Activated CD4-positive, alpha-beta T cell treated with anti-CD3 and anti-CD28 coated beads, Interleukin-2, amount 10 ng/mL, durations not matched to agents 7 days and 5 days (primary cell): ENCODE data around the gene ZGLP1. TPM values are rescaled to one million over a fixed set of nuclear protein-coding genes. Genes with fewer than 3 reads are reported as not detected.

Experiments used
- CTCF ChIA-PET: fragments of 350-600 bp; sonication (Branson Sonifier 250); formaldehyde crosslinking; loops from one replicate; lab custom pipeline; 2021; ENCODE audit warnings: antibody characterized with exemption; lab: Charles Lee
- POLR2A ChIA-PET: fragments of 350-600 bp; sonication (Branson Sonifier 250); formaldehyde crosslinking; loops from one replicate; lab custom pipeline; 2021; ENCODE audit warnings: antibody characterized with exemption; lab: Charles Lee
- DNase-seq: peaks from one replicate; pipeline ENCODE4 v3.0.0-alpha.2; 2020
- H3K27ac Mint-ChIP-seq: one replicate; pipeline ENCODE4 v1.8.0; 2021; ENCODE audit warnings: mild to moderate bottlenecking, moderate library complexity, mixed read lengths
- H3K27me3 Mint-ChIP-seq: one replicate; pipeline ENCODE4 v1.8.0; 2021; ENCODE audit warnings: mixed read lengths
- H3K36me3 Mint-ChIP-seq: one replicate; pipeline ENCODE4 v1.8.0; 2021; ENCODE audit warnings: low read depth, mixed read lengths
- H3K4me1 Mint-ChIP-seq: one replicate; pipeline ENCODE4 v1.8.0; 2021; ENCODE audit warnings: mixed read lengths
- H3K4me3 Mint-ChIP-seq: one replicate; pipeline ENCODE4 v1.8.0; 2021; ENCODE audit warnings: mild to moderate bottlenecking, moderate library complexity, mixed read lengths
- H3K9me3 Mint-ChIP-seq: one replicate; pipeline ENCODE4 v1.8.0; 2021; ENCODE audit warnings: mixed read lengths
- total RNA-seq, 2 experiments: library from RNA; stranded (reverse); gene quantifications; one replicate each; pipeline ENCODE4 v1.2.3, GENCODE V29; 2021

Gene ZGLP1
- total RNA-seq, 2 experiments from 2014 or later = 1.6 to 3.4 TPM

DNA sequence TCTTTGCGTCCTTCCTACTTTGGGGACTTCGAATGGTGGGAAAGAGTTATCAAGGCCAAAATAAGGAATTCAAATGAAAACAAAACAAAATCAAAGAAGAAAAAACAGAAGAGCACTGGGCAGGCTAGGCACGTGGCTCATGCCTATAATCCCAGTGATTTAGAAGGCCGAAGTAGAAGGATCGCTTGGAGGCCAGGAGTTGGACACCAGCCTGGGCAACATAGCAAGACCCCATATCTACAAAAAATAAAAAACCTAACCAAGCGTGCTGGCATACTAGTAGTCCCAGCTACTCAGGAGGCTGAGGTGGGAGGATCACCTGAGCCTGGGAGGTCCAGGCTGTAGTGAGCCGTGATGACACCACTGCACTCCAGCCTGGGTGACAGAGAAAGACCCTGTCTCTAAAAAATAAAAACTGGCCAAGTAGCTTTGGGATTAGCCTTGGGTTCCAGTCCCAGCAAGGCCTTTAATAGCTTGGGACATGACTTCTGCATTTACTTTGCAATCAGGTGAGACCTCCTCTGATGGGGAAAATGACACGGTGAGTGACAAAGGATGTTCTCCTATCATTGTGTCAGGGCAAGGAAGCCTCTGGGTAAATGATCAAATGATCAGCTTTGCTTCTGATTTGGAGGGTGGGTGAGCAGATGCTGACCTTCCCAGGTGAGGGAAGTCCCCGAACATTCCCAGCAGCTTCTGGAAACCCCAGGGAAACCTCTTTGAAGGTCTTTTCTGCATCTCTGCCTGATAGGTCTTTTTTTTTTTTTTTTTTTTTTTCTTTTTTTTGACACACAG is 31.6 kb downstream of the ZGLP1 start:
- POLR2A ChIA-PET = no interaction called here

DNA sequence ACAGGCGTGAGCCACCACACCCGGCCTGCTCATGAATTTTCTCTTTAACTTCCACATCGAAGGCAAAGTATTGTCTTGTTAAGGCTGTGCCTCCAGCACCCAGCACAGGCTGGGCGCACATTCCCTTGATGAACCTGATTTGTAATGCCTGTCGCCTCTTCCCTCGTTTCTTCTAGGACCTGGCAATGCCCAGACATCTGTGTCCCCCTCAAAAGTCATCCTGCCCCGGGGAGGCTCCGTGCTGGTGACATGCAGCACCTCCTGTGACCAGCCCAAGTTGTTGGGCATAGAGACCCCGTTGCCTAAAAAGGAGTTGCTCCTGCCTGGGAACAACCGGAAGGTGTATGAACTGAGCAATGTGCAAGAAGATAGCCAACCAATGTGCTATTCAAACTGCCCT is 35.0 kb downstream of the ZGLP1 start:
- peaks cover 32% of the 10 kb centered on the region for H3K4me1 Mint-ChIP-seq
- H3K27me3 Mint-ChIP-seq = no peaks in the 10 kb centered on the region
- no peak overlapping the region for H3K4me3 Mint-ChIP-seq
- ChIA-PET CTCF (interaction anchor here (0.6 to 5.5 kb wide), 6 partner anchors 15 to 142 kb away, joined by 3 to 78 read pairs (median 3); no protein-coding TSS in a partner anchor), POLR2A (interaction anchor here (0.5 to 0.6 kb wide), 2 partner anchors 96 to 400 kb away, joined by 7 to 10 read pairs; no protein-coding TSS in a partner anchor)
- no peak for DNase-seq
- no peaks in the 10 kb centered on the region for H3K9me3 Mint-ChIP-seq
- no peak overlapping the region for H3K27ac Mint-ChIP-seq
- peaks cover 9% of the 10 kb centered on the region for H3K36me3 Mint-ChIP-seq

More for the DNA sequence above, 31.6 kb downstream of the ZGLP1 start:
- Mint-ChIP-seq H3K9me3 (no peaks in the 10 kb centered on the region), H3K27me3 (no peaks in the 10 kb centered on the region), H3K36me3 (peaks cover 11% of the 10 kb centered on the region), H3K27ac (no peak overlapping the region), H3K4me3 (no peak overlapping the region), H3K4me1 (peaks cover 14% of the 10 kb centered on the region)
- DNase-seq = no peak
- CTCF ChIA-PET = interaction anchor here (0.6 to 4.0 kb wide), 5 partner anchors 11 to 381 kb away, joined by 3 to 21 read pairs (median 4); partner anchors contain the start of gene ICAM5

GRCh38 chr19:10271543-10272086 is 38.0 kb downstream of the ZGLP1 start:
- Mint-ChIP-seq H3K4me3 (peak overlapping the region; percentile 75), H3K27ac (peak overlapping the region; percentile 90), H3K9me3 (no peaks in the 10 kb centered on the region), H3K4me1 (peaks cover 32% of the 10 kb centered on the region), H3K36me3 (peaks cover 4% of the 10 kb centered on the region), H3K27me3 (no peaks in the 10 kb centered on the region)
- CTCF ChIA-PET = interaction anchor here (0.9 to 6.3 kb wide), 17 partner anchors 9 to 168 kb away, joined by 3 to 93 read pairs (median 7); partner anchors contain the start of genes ICAM4, ICAM5 and PDE4A
- DNase-seq = no peak
- POLR2A ChIA-PET = interaction anchor here (0.6 to 1.0 kb wide), 6 partner anchors 8 to 117 kb away, joined by 3 to 9 read pairs (median 4); partner anchors contain the start of genes DNMT1, ICAM4 and TYK2

DNA sequence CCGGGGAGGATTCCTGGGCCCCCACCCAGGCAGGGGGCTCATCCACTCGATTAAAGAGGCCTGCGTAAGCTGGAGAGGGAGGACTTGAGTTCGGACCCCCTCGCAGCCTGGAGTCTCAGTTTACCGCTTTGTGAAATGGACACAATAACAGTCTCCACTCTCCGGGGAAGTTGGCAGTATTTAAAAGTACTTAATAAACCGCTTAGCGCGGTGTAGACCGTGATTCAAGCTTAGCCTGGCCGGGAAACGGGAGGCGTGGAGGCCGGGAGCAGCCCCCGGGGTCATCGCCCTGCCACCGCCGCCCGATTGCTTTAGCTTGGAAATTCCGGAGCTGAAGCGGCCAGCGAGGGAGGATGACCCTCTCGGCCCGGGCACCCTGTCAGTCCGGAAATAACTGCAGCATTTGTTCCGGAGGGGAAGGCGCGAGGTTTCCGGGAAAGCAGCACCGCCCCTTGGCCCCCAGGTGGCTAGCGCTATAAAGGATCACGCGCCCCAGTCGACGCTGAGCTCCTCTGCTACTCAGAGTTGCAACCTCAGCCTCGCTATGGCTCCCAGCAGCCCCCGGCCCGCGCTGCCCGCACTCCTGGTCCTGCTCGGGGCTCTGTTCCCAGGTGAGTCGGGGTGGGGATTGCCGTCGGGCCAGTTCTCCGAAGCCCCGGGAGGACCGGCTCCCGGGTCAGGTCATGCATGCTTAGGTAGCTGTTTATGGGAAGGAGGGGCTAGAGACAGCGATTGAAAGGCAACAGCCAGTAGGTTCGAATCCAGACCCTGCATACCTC is 38.8 kb downstream of the ZGLP1 start, which contains the start of gene ICAM1:
Gene ICAM1, plus strand, starts transcription at position 505 of the 779 bp plus-strand sequence. Its CDS starts 40 bp downstream, at position 545.
- Mint-ChIP-seq H3K4me3 (peak within 1 kb of the TSS; percentile 75), H3K27me3 (no peaks in the 10 kb centered on the region), H3K9me3 (no peaks in the 10 kb centered on the region), H3K4me1 (peaks cover 32% of the 10 kb centered on the region), H3K36me3 (peaks cover 4% of the 10 kb centered on the region), H3K27ac (peak within 1 kb of the TSS; percentile 90)
- POLR2A ChIA-PET = interaction anchor here (0.6 to 1.0 kb wide), 6 partner anchors 11 to 118 kb away, joined by 3 to 9 read pairs (median 4); partner anchors contain the start of genes DNMT1, ICAM4 and TYK2
- CTCF ChIA-PET = interaction anchor here (0.7 to 6.3 kb wide), 22 partner anchors 9 to 168 kb away, joined by 3 to 93 read pairs (median 6); partner anchors contain the start of genes CDC37, ICAM4, ICAM5 and PDE4A
- peak; percentile 77 for DNase-seq

- peak; percentile 75 for DNase-seq
- Mint-ChIP-seq H3K9me3 (no peaks in the 10 kb centered on the region), H3K4me3 (peak overlapping the region; percentile 75), H3K4me1 (peaks cover 32% of the 10 kb centered on the region), H3K27ac (peak overlapping the region; percentile 90), H3K27me3 (no peaks in the 10 kb centered on the region), H3K36me3 (peaks cover 4% of the 10 kb centered on the region)
- CTCF ChIA-PET = interaction anchor here (0.8 to 6.3 kb wide), 18 partner anchors 10 to 151 kb away, joined by 3 to 93 read pairs (median 7); partner anchors contain the start of genes CDC37, ICAM4 and ICAM5
- POLR2A ChIA-PET = no interaction called here
These were observed 39.4 kb downstream of the ZGLP1 start for GRCh38 chr19:10270180-10270615.

- CTCF ChIA-PET = interaction anchor here (0.6 to 6.3 kb wide), 26 partner anchors 10 to 154 kb away, joined by 3 to 93 read pairs (median 4); partner anchors contain the start of genes CDC37, ICAM4, ICAM5 and TYK2
- H3K36me3 Mint-ChIP-seq = peaks cover 4% of the 10 kb centered on the region
- H3K27me3 Mint-ChIP-seq = no peaks in the 10 kb centered on the region
- peaks cover 32% of the 10 kb centered on the region for H3K4me1 Mint-ChIP-seq
- peak overlapping the region; percentile 75 for H3K4me3 Mint-ChIP-seq
- peak overlapping the region; percentile 90 for H3K27ac Mint-ChIP-seq
- no peaks in the 10 kb centered on the region for H3K9me3 Mint-ChIP-seq
- peak; percentile 88 for DNase-seq
- POLR2A ChIA-PET = interaction anchor here (0.6 to 0.7 kb wide), 2 partner anchors 22 to 111 kb away, joined by 3 read pairs; partner anchors contain the start of gene TYK2
These were observed 40.1 kb downstream of the ZGLP1 start for GRCh38 chr19:10269333-10270179.

GRCh38 chr19:10268071-10268470 is 41.5 kb downstream of the ZGLP1 start:
- CTCF ChIA-PET = interaction anchor here (0.6 to 6.3 kb wide), 9 partner anchors 17 to 148 kb away, joined by 3 to 66 read pairs (median 5); partner anchors contain the start of genes ICAM4 and ICAM5
- no peak for DNase-seq
- no peak overlapping the region for H3K27ac Mint-ChIP-seq
- peaks cover 2% of the 10 kb centered on the region for H3K36me3 Mint-ChIP-seq
- POLR2A ChIA-PET = interaction anchor here (0.6 kb wide), 1 partner anchor 18 kb away, joined by 8 read pairs; no protein-coding TSS in a partner anchor
- no peak overlapping the region for H3K4me3 Mint-ChIP-seq
- H3K27me3 Mint-ChIP-seq = no peaks in the 10 kb centered on the region
- H3K9me3 Mint-ChIP-seq = no peaks in the 10 kb centered on the region
- peaks cover 30% of the 10 kb centered on the region for H3K4me1 Mint-ChIP-seq

GRCh38 chr19:10266706-10267105 is 42.9 kb downstream of the ZGLP1 start:
- Mint-ChIP-seq H3K36me3 (no peaks in the 10 kb centered on the region), H3K27me3 (no peaks in the 10 kb centered on the region), H3K4me1 (peaks cover 24% of the 10 kb centered on the region), H3K9me3 (no peaks in the 10 kb centered on the region), H3K4me3 (no peak overlapping the region), H3K27ac (no peak overlapping the region)
- CTCF ChIA-PET = interaction anchor here (0.9 to 6.3 kb wide), 6 partner anchors 8 to 150 kb away, joined by 3 to 66 read pairs (median 6); partner anchors contain the start of genes ICAM4 and ICAM5
- POLR2A ChIA-PET = interaction anchor here (0.6 kb wide), 1 partner anchor 117 kb away, joined by 4 read pairs; no protein-coding TSS in a partner anchor
- DNase-seq = no peak

- no peak overlapping the region for H3K4me3 Mint-ChIP-seq
- H3K4me1 Mint-ChIP-seq = peaks cover 16% of the 10 kb centered on the region
- H3K9me3 Mint-ChIP-seq = no peaks in the 10 kb centered on the region
- no peak overlapping the region for H3K27ac Mint-ChIP-seq
- DNase-seq = no peak
- H3K27me3 Mint-ChIP-seq = no peaks in the 10 kb centered on the region
- POLR2A ChIA-PET = no interaction called here
- peaks cover 12% of the 10 kb centered on the region for H3K36me3 Mint-ChIP-seq
- CTCF ChIA-PET = interaction anchor here (0.6 to 9.3 kb wide), 8 partner anchors 8 to 544 kb away, joined by 3 to 148 read pairs (median 5); partner anchors contain the start of genes ICAM1 and TYK2
These were observed 46.8 kb downstream of the ZGLP1 start for GRCh38 chr19:10262771-10263170.

DNA sequence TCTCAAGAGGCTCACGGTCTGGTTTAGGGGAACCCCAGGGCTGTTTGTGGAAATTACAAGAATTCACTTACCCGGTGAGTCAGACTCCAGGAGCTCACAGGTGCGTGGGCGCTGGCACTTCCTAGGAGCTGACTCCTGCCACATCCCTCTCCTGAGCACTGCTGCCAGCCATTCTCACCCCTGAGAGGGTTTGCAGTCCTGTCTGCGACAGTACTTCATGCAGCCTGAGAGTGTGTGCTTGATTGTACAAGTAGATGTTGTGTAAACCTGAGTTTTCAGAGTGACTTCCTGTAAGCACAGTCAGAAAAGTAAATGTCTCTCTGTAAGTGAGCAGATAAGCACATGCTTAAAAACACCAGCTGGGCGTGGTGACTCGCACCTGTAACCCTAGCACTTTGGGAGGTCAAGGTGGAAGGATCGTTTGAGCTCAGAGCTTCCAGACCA is 49.5 kb downstream of the ZGLP1 start:
- CTCF ChIA-PET = interaction anchor here (0.7 to 9.3 kb wide), 15 partner anchors 10 to 167 kb away, joined by 3 to 148 read pairs (median 13); partner anchors contain the start of genes CDC37, ICAM1, ICAM4 and ICAM5
- Mint-ChIP-seq H3K4me1 (peaks cover 21% of the 10 kb centered on the region), H3K27ac (peak overlapping the region; percentile 74), H3K9me3 (no peaks in the 10 kb centered on the region), H3K4me3 (no peak overlapping the region), H3K36me3 (peaks cover 29% of the 10 kb centered on the region), H3K27me3 (no peaks in the 10 kb centered on the region)
- POLR2A ChIA-PET = interaction anchor here (0.9 to 1.6 kb wide), 2 partner anchors 11 to 120 kb away, joined by 3 to 9 read pairs; partner anchors contain the start of genes ICAM1 and TYK2
- no peak for DNase-seq
